IMR-90 (cell line): ENCODE data around the gene RAP1GAP. TPM values are rescaled to one million over a fixed set of nuclear protein-coding genes. Genes with fewer than 3 reads are reported as not detected.

Source experiments
- MAZ ChIP-seq: IDR thresholded peaks from 2 replicates; pipeline ENCODE4 v1.6.1; 2012; ENCODE audit warnings: low read depth, mild to moderate bottlenecking, low read length, improper control_type of control experiment, moderate library complexity, borderline replicate concordance
- SMC3 ChIP-seq: fragments of 150-350 bp; IDR thresholded peaks from 2 replicates; pipeline ENCODE4 v1.6.1; 2016; ENCODE audit warnings: low read depth, mild to moderate bottlenecking, antibody characterized with exemption, low read length, moderate library complexity
- polyA plus RNA-seq, 3 experiments: library from polyadenylated mRNA; depleted of rRNA; stranded (reverse); fragments of >200 nt; gene quantifications; 2 replicates each; pipeline ENCODE4 v1.2.3, GENCODE V29; 2012; ENCODE audit warnings: low replicate concordance in 1 of 3
- total RNA-seq: library from RNA; depleted of rRNA; stranded (reverse); fragments of >200 nt; gene quantifications from 2 replicates; pipeline ENCODE4 v1.2.3, GENCODE V29; 2012

Gene RAP1GAP
- total and polyA plus RNA-seq, 2 of the 4 experiments (the other 2 are of a cell fraction), result under 0.01 to 0.10 TPM

DNA sequence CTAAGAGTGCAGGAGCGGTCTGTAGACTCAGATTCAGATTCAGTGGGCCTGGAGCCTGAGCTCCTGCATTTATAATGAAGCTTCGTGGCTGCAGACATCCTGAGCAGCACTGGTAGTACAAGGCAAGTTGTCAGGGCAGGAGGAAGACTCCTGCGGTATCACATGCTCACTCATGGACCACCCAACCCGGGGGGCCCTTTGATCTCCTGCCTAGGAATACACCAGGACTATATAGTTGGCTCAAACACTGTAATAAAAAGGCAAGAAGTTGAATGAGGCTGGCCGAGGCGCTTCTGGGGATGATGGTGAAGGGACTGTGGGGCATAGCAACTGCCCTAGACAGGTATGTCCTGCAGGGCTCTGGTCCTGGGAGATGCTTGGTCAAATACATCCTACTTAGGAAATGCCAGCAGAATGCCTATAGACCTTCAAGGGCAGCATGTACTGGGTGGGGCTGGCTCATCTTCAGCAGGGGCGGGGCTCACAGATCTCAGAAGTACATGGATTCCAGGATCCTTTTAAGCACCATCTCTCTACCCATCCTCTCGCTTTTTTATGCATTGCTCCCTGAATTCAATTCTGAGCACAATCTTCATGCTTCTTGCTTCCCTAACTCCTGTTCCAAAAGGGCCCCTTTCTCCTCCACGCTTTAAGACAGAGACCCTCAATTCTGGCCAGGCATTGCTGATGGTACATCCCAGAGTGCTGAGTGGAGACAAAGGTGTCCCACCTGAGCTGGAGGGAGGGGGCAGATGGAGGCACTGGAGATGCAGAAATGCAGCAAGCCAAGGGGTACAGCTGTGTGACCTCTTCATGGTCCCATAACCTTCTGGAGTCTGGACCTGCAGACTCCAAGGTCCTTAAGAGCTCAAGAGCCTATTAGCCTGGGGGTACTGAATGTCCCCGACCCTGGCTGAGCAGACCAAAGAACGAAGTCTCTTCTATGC is 2.1 kb upstream of the RAP1GAP start (continued):
- no peak for TF ChIP-seq SMC3
- no peak for TF ChIP-seq MAZ
